HEK293 (cell line): ENCODE results near the gene GDF2.

Experiments used
- CTCF ChIP-seq: fragments of 450-650 bp; formaldehyde crosslinking; IDR thresholded peaks from 2 replicates; pipeline ENCODE4 v1.5.1; 2016; ENCODE audit warnings: missing biosample characterization, missing genetic modification characterization
- RBAK ChIP-seq: fragments of 450-650 bp; formaldehyde crosslinking; IDR thresholded peaks from 2 replicates; pipeline ENCODE4 v1.5.1; 2016; ENCODE audit warnings: missing biosample characterization, missing genetic modification characterization
- ZBTB8A ChIP-seq: fragments of 450-650 bp; formaldehyde crosslinking; IDR thresholded peaks from 2 replicates; pipeline ENCODE4 v1.5.1; 2016; ENCODE audit warnings: missing biosample characterization, missing genetic modification characterization
- ZNF121 ChIP-seq: fragments of 450-650 bp; formaldehyde crosslinking; IDR thresholded peaks from 2 replicates; pipeline ENCODE4 v1.5.1; 2016; ENCODE audit warnings: missing biosample characterization, missing genetic modification characterization
- ZNF18 ChIP-seq: fragments of 450-650 bp; formaldehyde crosslinking; IDR thresholded peaks from 2 replicates; pipeline ENCODE4 v1.5.1; 2016; ENCODE audit warnings: missing biosample characterization, missing genetic modification characterization
- ZNF510 ChIP-seq: fragments of 450-650 bp; formaldehyde crosslinking; IDR thresholded peaks from 2 replicates; pipeline ENCODE4 v1.5.1; 2018; ENCODE audit warnings: mild to moderate bottlenecking, missing genetic modification characterization, missing biosample characterization; ENCODE audit not compliant: insufficient replicate concordance
- ZNF558 ChIP-seq: fragments of 450-650 bp; formaldehyde crosslinking; IDR thresholded peaks from 2 replicates; pipeline ENCODE4 v1.5.1; 2016; ENCODE audit warnings: missing biosample characterization, missing genetic modification characterization
- ZNF600 ChIP-seq: fragments of 450-650 bp; formaldehyde crosslinking; IDR thresholded peaks from 2 replicates; pipeline ENCODE4 v1.5.1; 2016; ENCODE audit warnings: missing biosample characterization, missing genetic modification characterization
- ZNF610 ChIP-seq: fragments of 450-650 bp; formaldehyde crosslinking; IDR thresholded peaks from 2 replicates; pipeline ENCODE4 v1.5.1; 2016; ENCODE audit warnings: missing biosample characterization, missing genetic modification characterization, borderline replicate concordance
- ZNF768 ChIP-seq: fragments of 450-650 bp; formaldehyde crosslinking; IDR thresholded peaks from 2 replicates; pipeline ENCODE4 v1.5.1; 2018; ENCODE audit warnings: missing biosample characterization, mild to moderate bottlenecking, missing genetic modification characterization
- ZNF792 ChIP-seq: fragments of 450-650 bp; formaldehyde crosslinking; IDR thresholded peaks from 2 replicates; pipeline ENCODE4 v1.5.1; 2016; ENCODE audit warnings: missing biosample characterization, missing genetic modification characterization

- TF ChIP-seq ZBTB8A (tag by site-specific recombination) (no peak), ZNF510 (no peak), ZNF600 (tag by site-specific recombination) (no peak), ZNF768 (tag by site-specific recombination) (no peak), ZNF792 (tag by site-specific recombination) (no peak), CTCF (tag by site-specific recombination) (no peak), ZNF121 (no peak), ZNF18 (tag by site-specific recombination) (no peak), RBAK (tag by site-specific recombination) (no peak), ZNF610 (tag by site-specific recombination) (no peak), ZNF558 (tag by site-specific recombination) (no peak)
Measured at GRCh38 chr10:47367646-47368045, 45.4 kb downstream of the GDF2 start.
